ENCODE results near the gene FAU.

Gene FAU

GRCh38 chr11:65107751-65108468, 14.0 kb downstream of the FAU start:
- no peak for DNase-seq (ENCODE audit: low spot score)

- DNase-seq (ENCODE audit: low spot score): no peak
These were observed 14.9 kb downstream of the FAU start for GRCh38 chr11:65107078-65107477.

GRCh38 chr11:65104628-65105027, 17.3 kb downstream of the FAU start:
- DNase-seq (ENCODE audit: low spot score): no peak

- no peak for DNase-seq (ENCODE audit: low spot score)
These were observed 18.5 kb downstream of the FAU start for GRCh38 chr11:65103476-65103875.

GRCh38 chr11:65102142-65103095, 19.5 kb downstream of the FAU start:
- no peak for DNase-seq (ENCODE audit: low spot score)

- no peak for DNase-seq (ENCODE audit: low spot score)
These were observed 21.1 kb downstream of the FAU start for GRCh38 chr11:65100674-65101350.

GRCh38 chr11:65096926-65097325, 25.0 kb downstream of the FAU start:
- DNase-seq (ENCODE audit: low spot score): no peak

GRCh38 chr11:65095974-65096806, 25.7 kb downstream of the FAU start, which contains the start of gene VPS51:
Gene VPS51, plus strand, starts transcription at chr11:65096214. Its CDS starts 37 bp downstream, at chr11:65096251.
- DNase-seq (ENCODE audit: low spot score): peak; percentile 92

GRCh38 chr11:65095427-65095826, 26.5 kb downstream of the FAU start:
- DNase-seq (ENCODE audit: low spot score): no peak

- DNase-seq (ENCODE audit: low spot score): no peak
These were observed 31.3 kb downstream of the FAU start for GRCh38 chr11:65090628-65091027.

GRCh38 chr11:65089621-65090020, 32.3 kb downstream of the FAU start:
- no peak for DNase-seq (ENCODE audit: low spot score)

GRCh38 chr11:65087827-65088226, 34.1 kb downstream of the FAU start:
- DNase-seq (ENCODE audit: low spot score): no peak

GRCh38 chr11:65087216-65087615, 34.7 kb downstream of the FAU start:
- no peak for DNase-seq (ENCODE audit: low spot score)

GRCh38 chr11:65086809-65087208, 35.1 kb downstream of the FAU start:
- DNase-seq (ENCODE audit: low spot score): no peak

- DNase-seq (ENCODE audit: low spot score): no peak
These were observed 36.5 kb downstream of the FAU start for GRCh38 chr11:65085446-65085845.

GRCh38 chr11:65084598-65085375, 37.1 kb downstream of the FAU start:
- no peak for DNase-seq (ENCODE audit: low spot score)

GRCh38 chr11:65083834-65084597, 37.9 kb downstream of the FAU start, which contains the start of the genes CDCA5 and ZFPL1:
Gene CDCA5, minus strand, starts transcription at chr11:65084040. Its CDS starts 62 bp downstream, at chr11:65083978.
Gene ZFPL1, plus strand, starts transcription at chr11:65084222. Its CDS starts 477 bp downstream, at chr11:65084699.
- DNase-seq (ENCODE audit: low spot score): peak; percentile 94

- no peak for DNase-seq (ENCODE audit: low spot score)
These were observed 38.6 kb downstream of the FAU start for GRCh38 chr11:65083134-65083833.

- DNase-seq (ENCODE audit: low spot score): no peak
These were observed 43.1 kb downstream of the FAU start for GRCh38 chr11:65078786-65079342.
